HG03045 (cell line): ENCODE measurements around the gene CNKSR2.

Source experiments
- ATAC-seq: cut with Tn5 transposase; IDR thresholded peaks from one replicate; pipeline ENCODE4 v1.9.1; 2021; ENCODE audit warnings: mild to moderate bottlenecking, moderate library complexity; ENCODE audit not compliant: unreplicated experiment

The CNKSR2 gene

GRCh38 chrX:21590012-21590776, 216.0 kb downstream of the CNKSR2 start:
- no peak for ATAC-seq

GRCh38 chrX:21606002-21606401, 231.8 kb downstream of the CNKSR2 start:
- ATAC-seq = no peak

GRCh38 chrX:21610168-21610567, 235.9 kb downstream of the CNKSR2 start:
- ATAC-seq = no peak

GRCh38 chrX:21612154-21612553, 237.9 kb downstream of the CNKSR2 start:
- no peak for ATAC-seq

- no peak for ATAC-seq
Observed at GRCh38 chrX:21616386-21616785, 242.2 kb downstream of the CNKSR2 start.

GRCh38 chrX:21620234-21620633, 246.0 kb downstream of the CNKSR2 start:
- ATAC-seq = no peak

- ATAC-seq = no peak
Observed at GRCh38 chrX:21623778-21624501, 249.7 kb downstream of the CNKSR2 start.

- no peak for ATAC-seq
Observed at GRCh38 chrX:21632027-21632426, 257.8 kb downstream of the CNKSR2 start.

GRCh38 chrX:21638311-21638710, 264.1 kb downstream of the CNKSR2 start:
- no peak for ATAC-seq

- ATAC-seq = no peak
Observed at GRCh38 chrX:21639775-21640174, 265.6 kb downstream of the CNKSR2 start.

GRCh38 chrX:21645431-21645830, 271.2 kb downstream of the CNKSR2 start:
- no peak for ATAC-seq

- no peak for ATAC-seq
Observed at GRCh38 chrX:21645886-21646285, 271.7 kb downstream of the CNKSR2 start.

- ATAC-seq = no peak
Observed at GRCh38 chrX:21655901-21656586, 281.8 kb downstream of the CNKSR2 start.

- no peak for ATAC-seq
Observed at GRCh38 chrX:21656587-21657317, 282.5 kb downstream of the CNKSR2 start.

GRCh38 chrX:21657318-21658151, 283.3 kb downstream of the CNKSR2 start:
- no peak for ATAC-seq

- ATAC-seq = no peak
Observed at GRCh38 chrX:21658152-21658737, 284.0 kb downstream of the CNKSR2 start, which contains the start of gene KLHL34. TSS of gene KLHL34 (minus strand) at chrX:21658330. CDS start at chrX:21657788, 542 bp downstream.

GRCh38 chrX:21658746-21659145, 284.5 kb downstream of the CNKSR2 start:
- ATAC-seq = no peak

GRCh38 chrX:21659320-21659719, 285.1 kb downstream of the CNKSR2 start:
- no peak for ATAC-seq

GRCh38 chrX:21660156-21660555, 285.9 kb downstream of the CNKSR2 start:
- no peak for ATAC-seq

- no peak for ATAC-seq
Observed at GRCh38 chrX:21661316-21661715, 287.1 kb downstream of the CNKSR2 start.
